ENCODE data around the gene BPIFB6. TPM values are rescaled to one million over a fixed set of nuclear protein-coding genes. Genes with fewer than 3 reads are reported as not detected.

Gene BPIFB6, protein sequence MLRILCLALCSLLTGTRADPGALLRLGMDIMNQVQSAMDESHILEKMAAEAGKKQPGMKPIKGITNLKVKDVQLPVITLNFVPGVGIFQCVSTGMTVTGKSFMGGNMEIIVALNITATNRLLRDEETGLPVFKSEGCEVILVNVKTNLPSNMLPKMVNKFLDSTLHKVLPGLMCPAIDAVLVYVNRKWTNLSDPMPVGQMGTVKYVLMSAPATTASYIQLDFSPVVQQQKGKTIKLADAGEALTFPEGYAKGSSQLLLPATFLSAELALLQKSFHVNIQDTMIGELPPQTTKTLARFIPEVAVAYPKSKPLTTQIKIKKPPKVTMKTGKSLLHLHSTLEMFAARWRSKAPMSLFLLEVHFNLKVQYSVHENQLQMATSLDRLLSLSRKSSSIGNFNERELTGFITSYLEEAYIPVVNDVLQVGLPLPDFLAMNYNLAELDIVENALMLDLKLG
- polyA plus RNA-seq (not detected in 3 replicates), polyA minus RNA-seq (not detected in 3 replicates)
- not detected for polyA plus RNA-seq (2011; ENCODE audit: low read depth)
- polyA plus RNA-seq (2011; cell fraction: cytosol; rRNA removed): not detected in 2 replicates
- not detected in 2 replicates for polyA plus RNA-seq (2011; cell fraction: nucleus; rRNA removed)
- not detected in 2 replicates for polyA plus RNA-seq (2012; ENCODE audit: low replicate concordance)
- polyA minus RNA-seq (2011; cell fraction: cytosol; rRNA and poly(A)+ RNA removed): not detected
- not detected in 2 replicates for polyA minus RNA-seq (2011; cell fraction: nucleus; rRNA and poly(A)+ RNA removed)

DNA sequence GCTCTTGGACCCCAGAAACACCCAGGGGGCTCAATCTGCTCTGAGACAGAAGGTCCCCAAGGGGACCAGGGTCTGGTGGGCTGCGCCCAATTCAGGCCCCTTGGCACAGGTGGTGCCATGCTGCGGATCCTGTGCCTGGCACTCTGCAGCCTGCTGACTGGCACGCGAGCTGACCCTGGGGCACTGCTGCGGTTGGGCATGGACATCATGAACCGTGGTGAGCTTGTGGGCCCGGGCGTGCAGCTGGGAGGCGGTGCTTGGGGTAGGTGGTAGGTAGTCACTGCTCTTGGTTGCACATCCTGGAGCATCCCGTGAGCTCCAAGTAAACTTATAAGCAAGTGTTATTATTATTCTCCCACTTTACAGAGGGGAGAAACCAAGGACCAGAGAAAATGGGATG is at the start of gene BPIFB6:
TSS of gene BPIFB6 (plus strand) at position 118 of the 400 bp plus-strand sequence. CDS start at position 118, 0 bp downstream.
- FAIRE-seq: no peak
- dilution Hi-C loops (cut with MboI; ENCODE audit: extremely low pct_ligation_motif_present, low sequenced_read_pairs): no loop called here

DNA sequence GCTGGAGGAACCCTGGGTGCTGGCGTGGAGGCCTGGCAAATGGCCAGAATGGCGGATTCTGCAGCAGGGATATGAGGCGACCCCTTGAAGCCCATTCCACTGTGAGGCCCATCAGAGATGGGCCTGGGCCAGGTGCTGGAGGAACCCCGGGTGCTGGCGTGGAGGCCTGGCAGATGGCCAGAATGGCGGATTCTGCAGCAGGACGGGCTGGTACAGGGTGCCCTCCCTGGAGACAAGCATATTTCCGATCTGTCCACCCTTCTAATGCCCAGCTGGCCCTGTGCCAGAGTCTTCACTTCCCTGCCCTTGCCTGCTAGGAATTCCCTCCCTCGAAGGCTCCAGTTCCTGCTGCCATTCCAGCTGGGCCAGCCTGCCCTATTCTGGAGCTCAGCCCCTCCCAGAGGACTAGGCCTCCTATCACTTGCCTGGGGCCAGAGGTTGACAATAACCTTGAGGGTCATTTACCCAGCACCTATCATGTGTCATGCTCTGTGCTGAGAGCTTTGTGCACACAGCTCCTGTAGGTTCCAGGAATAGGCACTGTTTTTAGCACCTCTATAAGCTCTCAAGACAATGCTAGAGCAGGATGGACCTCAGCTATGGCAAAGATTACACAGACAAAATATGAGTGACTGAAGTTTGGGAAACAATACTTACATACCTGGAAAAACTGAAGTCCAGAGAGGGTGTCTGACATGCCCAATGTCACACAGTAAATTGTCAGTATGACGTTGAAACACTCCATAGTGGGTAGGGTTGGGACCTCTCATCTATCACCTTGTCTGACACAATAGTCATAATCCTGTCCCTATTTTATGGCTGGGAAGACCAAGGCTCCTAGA is 48.6 kb upstream of the BPIFB6 start:
- Histone ChIP-seq H3K27me3 (ENCODE audit: control insufficient read depth, extremely low read depth, insufficient read depth, low read length) (no peaks in the 10 kb centered on the region), H3K27ac (ENCODE audit: control insufficient read depth, insufficient read depth, low read length) (no peak overlapping the region), H4K20me1 (ENCODE audit: control insufficient read depth, extremely low read depth, insufficient read depth, low read length) (no peaks in the 10 kb centered on the region), H3K79me2 (ENCODE audit: control insufficient read depth, insufficient read depth, low read length) (no peaks in the 10 kb centered on the region), H3K9me1 (ENCODE audit: control insufficient read depth, extremely low read depth, insufficient read depth, low read length) (no peaks in the 10 kb centered on the region), H3K9me3 (ENCODE audit: control insufficient read depth, low read depth, low read length) (no peaks in the 10 kb centered on the region), H3K4me3 (ENCODE audit: control insufficient read depth in 2 of 3, extremely low read depth in 1 of 3, insufficient read depth in 2 of 3, low read depth in 1 of 3, low read length in 3 of 3) (no peak overlapping the region), H3K4me2 (ENCODE audit: control insufficient read depth, extremely low read depth, insufficient read depth, low read depth, low read length) (no peak overlapping the region), H2AFZ (ENCODE audit: control insufficient read depth, low read length) (no peak overlapping the region), H3K36me3 (ENCODE audit: control insufficient read depth in 2 of 2, extremely low read depth in 1 of 2, insufficient read depth in 2 of 2, low read length in 2 of 2) (no peaks in the 10 kb centered on the region), H3K4me1 (ENCODE audit: control insufficient read depth, extremely low read depth, insufficient read depth, low read length) (no peaks in the 10 kb centered on the region), H3K9ac (ENCODE audit: control insufficient read depth, extremely low read depth, insufficient read depth, low read length) (no peak overlapping the region)
- FAIRE-seq (no peak), DNase-seq (ENCODE audit: low read depth, low spot score) (no peak)
- TF ChIP-seq EZH2 (IDR thresholded peaks at IDR 0.05; ENCODE audit: low read length): no peak
- TF ChIP-seq, protein P1, sequence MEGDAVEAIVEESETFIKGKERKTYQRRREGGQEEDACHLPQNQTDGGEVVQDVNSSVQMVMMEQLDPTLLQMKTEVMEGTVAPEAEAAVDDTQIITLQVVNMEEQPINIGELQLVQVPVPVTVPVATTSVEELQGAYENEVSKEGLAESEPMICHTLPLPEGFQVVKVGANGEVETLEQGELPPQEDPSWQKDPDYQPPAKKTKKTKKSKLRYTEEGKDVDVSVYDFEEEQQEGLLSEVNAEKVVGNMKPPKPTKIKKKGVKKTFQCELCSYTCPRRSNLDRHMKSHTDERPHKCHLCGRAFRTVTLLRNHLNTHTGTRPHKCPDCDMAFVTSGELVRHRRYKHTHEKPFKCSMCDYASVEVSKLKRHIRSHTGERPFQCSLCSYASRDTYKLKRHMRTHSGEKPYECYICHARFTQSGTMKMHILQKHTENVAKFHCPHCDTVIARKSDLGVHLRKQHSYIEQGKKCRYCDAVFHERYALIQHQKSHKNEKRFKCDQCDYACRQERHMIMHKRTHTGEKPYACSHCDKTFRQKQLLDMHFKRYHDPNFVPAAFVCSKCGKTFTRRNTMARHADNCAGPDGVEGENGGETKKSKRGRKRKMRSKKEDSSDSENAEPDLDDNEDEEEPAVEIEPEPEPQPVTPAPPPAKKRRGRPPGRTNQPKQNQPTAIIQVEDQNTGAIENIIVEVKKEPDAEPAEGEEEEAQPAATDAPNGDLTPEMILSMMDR (optimal IDR thresholded peaks at IDR 0.05 in 1 of 3, IDR thresholded peaks at IDR 0.05 in 1 of 3, conservative IDR thresholded peaks at IDR 0.05 in 1 of 3; ENCODE audit: extremely low read depth in 1 of 3, insufficient read depth in 2 of 3, low read length in 3 of 3): no peak
- dilution Hi-C loops (cut with MboI; ENCODE audit: extremely low pct_ligation_motif_present, low sequenced_read_pairs): no loop called here

More for the DNA sequence above, at the start of gene BPIFB6:
- H3K4me1 ChIP-seq (ENCODE audit: control insufficient read depth, extremely low read depth, insufficient read depth, low read length): no peaks in the 10 kb centered on the region
- no peak for DNase-seq (ENCODE audit: low read depth, low spot score)
- no peaks in the 10 kb centered on the region for H3K27me3 ChIP-seq (ENCODE audit: control insufficient read depth, extremely low read depth, insufficient read depth, low read length)
- H2AFZ ChIP-seq (ENCODE audit: control insufficient read depth, low read length): no peak within 1 kb of the TSS
- H3K9me1 ChIP-seq (ENCODE audit: control insufficient read depth, extremely low read depth, insufficient read depth, low read length): no peaks in the 10 kb centered on the region
- no peaks in the 10 kb centered on the region for H3K79me2 ChIP-seq (ENCODE audit: control insufficient read depth, insufficient read depth, low read length)
- H3K9me3 ChIP-seq (ENCODE audit: control insufficient read depth, low read depth, low read length): no peaks in the 10 kb centered on the region
- H4K20me1 ChIP-seq (ENCODE audit: control insufficient read depth, extremely low read depth, insufficient read depth, low read length): no peaks in the 10 kb centered on the region
- H3K36me3 ChIP-seq (ENCODE audit: control insufficient read depth in 2 of 2, extremely low read depth in 1 of 2, insufficient read depth in 2 of 2, low read length in 2 of 2): no peaks in the 10 kb centered on the region
- no peak within 1 kb of the TSS for H3K4me2 ChIP-seq (ENCODE audit: control insufficient read depth, extremely low read depth, insufficient read depth, low read depth, low read length)
- TF ChIP-seq EZH2 (IDR thresholded peaks at IDR 0.05; ENCODE audit: low read length): no peak
- TF ChIP-seq, protein P1 (optimal IDR thresholded peaks at IDR 0.05 in 1 of 3, IDR thresholded peaks at IDR 0.05 in 1 of 3, conservative IDR thresholded peaks at IDR 0.05 in 1 of 3; ENCODE audit: extremely low read depth in 1 of 3, insufficient read depth in 2 of 3, low read length in 3 of 3): no peak
- H3K4me3 ChIP-seq (ENCODE audit: control insufficient read depth in 2 of 3, extremely low read depth in 1 of 3, insufficient read depth in 2 of 3, low read depth in 1 of 3, low read length in 3 of 3): no peak within 1 kb of the TSS
- no peak within 1 kb of the TSS for H3K9ac ChIP-seq (ENCODE audit: control insufficient read depth, extremely low read depth, insufficient read depth, low read length)
- no peak within 1 kb of the TSS for H3K27ac ChIP-seq (ENCODE audit: control insufficient read depth, insufficient read depth, low read length)

Data from keratinocyte (primary cell).